GM23338 (cell line): Measurements from ENCODE around the gene PAX5. TPM values are rescaled to one million over a fixed set of nuclear protein-coding genes. Genes with fewer than 3 reads are reported as not detected.

Experiments used
- ATAC-seq: fragments of 200-7000 bp; cut with Tn5 transposase; 3 replicates; pipeline ENCODE4 v1.9.1; 2020
- DNase-seq: peaks from one replicate; pipeline ENCODE4 v3.0.0-alpha.2; 2015; ENCODE audit warnings: low spot score
- H2AFZ ChIP-seq: fragments of 200-600 bp; sonication (generic); 2 replicates; pipeline ENCODE4 v1.8.0; 2016; ENCODE audit warnings: antibody characterized with exemption, mild to moderate bottlenecking, moderate library complexity
- H3F3A ChIP-seq: fragments of 200-600 bp; sonication (generic); replicated peaks from 2 replicates; pipeline ENCODE4 v1.8.0; 2017; ENCODE audit warnings: antibody characterized with exemption, mixed run types, low read depth
- H3K27ac ChIP-seq: fragments of 200-600 bp; sonication (generic); 2 replicates; pipeline ENCODE4 v1.6.1; 2016; ENCODE audit warnings: low read depth
- H3K27me3 ChIP-seq: fragments of 200-600 bp; sonication (generic); 2 replicates; pipeline ENCODE4 v1.8.0; 2016; ENCODE audit warnings: mild to moderate bottlenecking, mixed run types, moderate library complexity; ENCODE audit not compliant: insufficient read depth
- H3K36me3 ChIP-seq: fragments of 200-600 bp; sonication (generic); 2 replicates; pipeline ENCODE4 v1.8.0; 2016; ENCODE audit warnings: mild to moderate bottlenecking; ENCODE audit not compliant: insufficient read depth
- H3K4me1 ChIP-seq: fragments of 200-600 bp; sonication (generic); 2 replicates; pipeline ENCODE4 v1.8.0; 2016; ENCODE audit warnings: mild to moderate bottlenecking, moderate library complexity; ENCODE audit not compliant: insufficient read depth
- H3K4me2 ChIP-seq: fragments of 200-600 bp; sonication (generic); 2 replicates; pipeline ENCODE4 v1.7.1; 2017; ENCODE audit warnings: mixed run types
- H3K4me3 ChIP-seq: fragments of 200-600 bp; sonication (generic); 2 replicates; pipeline ENCODE4 v1.6.1; 2016; ENCODE audit warnings: mixed run types
- H3K79me2 ChIP-seq: fragments of 200-600 bp; sonication (generic); replicated peaks from 2 replicates; pipeline ENCODE4 v1.8.0; 2017; ENCODE audit warnings: mild to moderate bottlenecking; ENCODE audit not compliant: insufficient read depth
- H3K9me2 ChIP-seq: fragments of 200-600 bp; sonication (generic); 2 replicates; pipeline ENCODE4 v1.8.0; 2017; ENCODE audit not compliant: insufficient read depth
- H4K20me1 ChIP-seq: fragments of 200-600 bp; sonication (generic); replicated peaks from 2 replicates; pipeline ENCODE4 v1.8.0; 2017; ENCODE audit warnings: mild to moderate bottlenecking; ENCODE audit not compliant: insufficient read depth
- H3K27ac Mint-ChIP-seq: 2 replicates; pipeline ENCODE4 v1.8.0; 2020; ENCODE audit warnings: inconsistent platforms, mild to moderate bottlenecking, moderate library complexity, mixed read lengths
- H3K27me3 Mint-ChIP-seq: 3 replicates; pipeline ENCODE4 v1.8.0; 2022; ENCODE audit warnings: low read depth, mild to moderate bottlenecking, moderate library complexity, mixed read lengths, inconsistent platforms; ENCODE audit not compliant: insufficient read depth, poor library complexity
- H3K36me3 Mint-ChIP-seq: 3 replicates; pipeline ENCODE4 v1.8.0; 2021; ENCODE audit warnings: low read depth, mild to moderate bottlenecking, inconsistent platforms, moderate library complexity, mixed read lengths
- H3K4me1 Mint-ChIP-seq: 3 replicates; pipeline ENCODE4 v1.8.0; 2020; ENCODE audit warnings: mild to moderate bottlenecking, inconsistent platforms, mixed read lengths
- H3K4me3 Mint-ChIP-seq: 3 replicates; pipeline ENCODE4 v1.8.0; 2021; ENCODE audit warnings: moderate library complexity, mild to moderate bottlenecking, inconsistent platforms, mixed read lengths
- H3K9me3 Mint-ChIP-seq: 3 replicates; pipeline ENCODE4 v1.8.0; 2020; ENCODE audit warnings: moderate library complexity, mild to moderate bottlenecking, inconsistent platforms, mixed read lengths
- CREB1 ChIP-seq: fragments of 250-450 bp; sonication (Bioruptor Pico); IDR thresholded peaks from 2 replicates; pipeline ENCODE4 v1.5.0; 2020; ENCODE audit warnings: low read depth, mild to moderate bottlenecking, moderate library complexity
- ETS1 ChIP-seq: IDR thresholded peaks from 2 replicates; pipeline ENCODE4 v1.6.1; 2016; ENCODE audit warnings: antibody characterized with exemption
- EZH2 ChIP-seq: fragments of 200-600 bp; sonication (generic); IDR thresholded peaks from one replicate; pipeline ENCODE4 v1.8.0; 2017; ENCODE audit warnings: antibody characterized with exemption, mild to moderate bottlenecking, low read depth; ENCODE audit not compliant: unreplicated experiment
- EZH2phosphoT487 ChIP-seq: fragments of 200-600 bp; sonication (generic); IDR thresholded peaks from one replicate; pipeline ENCODE4 v1.8.1; 2018; ENCODE audit warnings: antibody characterized with exemption; ENCODE audit not compliant: unreplicated experiment
- JUNB ChIP-seq: IDR thresholded peaks from one replicate; pipeline ENCODE4 v1.6.1; 2016; ENCODE audit warnings: antibody characterized with exemption; ENCODE audit not compliant: unreplicated experiment
- POLR2AphosphoS5 ChIP-seq: IDR thresholded peaks from 2 replicates; pipeline ENCODE4 v1.6.1; 2016; ENCODE audit warnings: antibody characterized with exemption, low read depth
- STAT1 ChIP-seq: IDR thresholded peaks from one replicate; pipeline ENCODE4 v1.6.1; 2016; ENCODE audit warnings: antibody characterized with exemption; ENCODE audit not compliant: unreplicated experiment
- ZNF114 ChIP-seq: fragments of 250-450 bp; sonication (Bioruptor Pico); IDR thresholded peaks from 2 replicates; pipeline ENCODE4 v1.5.0; 2020; ENCODE audit warnings: mild to moderate bottlenecking, moderate library complexity
- ZNF331 ChIP-seq: fragments of 250-450 bp; sonication (Bioruptor Pico); IDR thresholded peaks from 2 replicates; pipeline ENCODE4 v1.5.0; 2020; ENCODE audit warnings: low read depth, mild to moderate bottlenecking, moderate library complexity
- ZNF462 ChIP-seq: fragments of 250-450 bp; sonication (Bioruptor Pico); IDR thresholded peaks from 2 replicates; pipeline ENCODE4 v1.5.0; 2020; ENCODE audit warnings: mild to moderate bottlenecking, moderate library complexity
- polyA plus RNA-seq: library from polyadenylated mRNA; unstranded; fragments of >200 nt; fragmentation: Nextera tagmentation; extraction: Ambion mirVana; gene quantifications from 2 replicates; pipeline ENCODE4 v1.2.1, GENCODE V29; 2016
- total RNA-seq: library from RNA; depleted of rRNA; stranded (reverse); fragments of >200 nt; shearing (Covaris generic); gene quantifications from 2 replicates; pipeline ENCODE4 v1.2.3, GENCODE V29; 2014
- TF ChIP-seq, protein P1 (sequence below), 2 experiments: fragments of 200-600 bp in 1 of 2; sonication (generic) in 1 of 2; conservative IDR thresholded peaks; 2 replicates each; pipeline versions ENCODE4 v1.5.1 to v1.6.1; 2016 to 2017; ENCODE audit warnings: antibody characterized with exemption in 2 of 2, low read depth in 2 of 2, mild to moderate bottlenecking in 2 of 2, moderate library complexity in 1 of 2
- TF ChIP-seq, protein P2 (sequence below): IDR thresholded peaks from one replicate; pipeline ENCODE4 v1.6.1; 2018; ENCODE audit warnings: antibody characterized with exemption; ENCODE audit not compliant: unreplicated experiment

PAX5 gene
- total and polyA plus RNA-seq, 2 experiments from 2014 or later = 0.17 to 0.60 TPM

DNA sequence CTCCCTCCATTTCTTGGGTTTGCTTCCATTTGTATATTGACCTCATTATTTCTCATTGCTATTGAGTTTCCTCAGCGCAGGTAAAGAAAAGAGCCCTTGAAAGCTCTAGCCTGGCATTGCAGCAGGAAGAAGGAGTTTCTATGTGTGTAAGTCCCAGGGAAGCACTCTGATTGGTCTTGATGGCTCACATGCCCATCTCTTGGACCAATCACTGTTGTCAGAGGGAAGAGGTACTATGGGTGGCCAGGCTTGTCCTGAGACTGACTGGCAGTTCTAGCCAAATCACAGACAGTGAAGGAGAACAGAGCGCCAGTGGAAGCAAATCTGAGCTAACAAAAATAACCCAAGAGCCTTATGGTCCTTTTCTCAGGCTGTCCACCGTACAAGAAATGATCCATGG, 219.0 kb downstream of the PAX5 start:
- TF ChIP-seq, protein P1, sequence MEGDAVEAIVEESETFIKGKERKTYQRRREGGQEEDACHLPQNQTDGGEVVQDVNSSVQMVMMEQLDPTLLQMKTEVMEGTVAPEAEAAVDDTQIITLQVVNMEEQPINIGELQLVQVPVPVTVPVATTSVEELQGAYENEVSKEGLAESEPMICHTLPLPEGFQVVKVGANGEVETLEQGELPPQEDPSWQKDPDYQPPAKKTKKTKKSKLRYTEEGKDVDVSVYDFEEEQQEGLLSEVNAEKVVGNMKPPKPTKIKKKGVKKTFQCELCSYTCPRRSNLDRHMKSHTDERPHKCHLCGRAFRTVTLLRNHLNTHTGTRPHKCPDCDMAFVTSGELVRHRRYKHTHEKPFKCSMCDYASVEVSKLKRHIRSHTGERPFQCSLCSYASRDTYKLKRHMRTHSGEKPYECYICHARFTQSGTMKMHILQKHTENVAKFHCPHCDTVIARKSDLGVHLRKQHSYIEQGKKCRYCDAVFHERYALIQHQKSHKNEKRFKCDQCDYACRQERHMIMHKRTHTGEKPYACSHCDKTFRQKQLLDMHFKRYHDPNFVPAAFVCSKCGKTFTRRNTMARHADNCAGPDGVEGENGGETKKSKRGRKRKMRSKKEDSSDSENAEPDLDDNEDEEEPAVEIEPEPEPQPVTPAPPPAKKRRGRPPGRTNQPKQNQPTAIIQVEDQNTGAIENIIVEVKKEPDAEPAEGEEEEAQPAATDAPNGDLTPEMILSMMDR (conservative IDR thresholded peaks at IDR 0.05; ENCODE audit: low read depth in 2 of 2) = no peak
- TF ChIP-seq, protein P2, sequence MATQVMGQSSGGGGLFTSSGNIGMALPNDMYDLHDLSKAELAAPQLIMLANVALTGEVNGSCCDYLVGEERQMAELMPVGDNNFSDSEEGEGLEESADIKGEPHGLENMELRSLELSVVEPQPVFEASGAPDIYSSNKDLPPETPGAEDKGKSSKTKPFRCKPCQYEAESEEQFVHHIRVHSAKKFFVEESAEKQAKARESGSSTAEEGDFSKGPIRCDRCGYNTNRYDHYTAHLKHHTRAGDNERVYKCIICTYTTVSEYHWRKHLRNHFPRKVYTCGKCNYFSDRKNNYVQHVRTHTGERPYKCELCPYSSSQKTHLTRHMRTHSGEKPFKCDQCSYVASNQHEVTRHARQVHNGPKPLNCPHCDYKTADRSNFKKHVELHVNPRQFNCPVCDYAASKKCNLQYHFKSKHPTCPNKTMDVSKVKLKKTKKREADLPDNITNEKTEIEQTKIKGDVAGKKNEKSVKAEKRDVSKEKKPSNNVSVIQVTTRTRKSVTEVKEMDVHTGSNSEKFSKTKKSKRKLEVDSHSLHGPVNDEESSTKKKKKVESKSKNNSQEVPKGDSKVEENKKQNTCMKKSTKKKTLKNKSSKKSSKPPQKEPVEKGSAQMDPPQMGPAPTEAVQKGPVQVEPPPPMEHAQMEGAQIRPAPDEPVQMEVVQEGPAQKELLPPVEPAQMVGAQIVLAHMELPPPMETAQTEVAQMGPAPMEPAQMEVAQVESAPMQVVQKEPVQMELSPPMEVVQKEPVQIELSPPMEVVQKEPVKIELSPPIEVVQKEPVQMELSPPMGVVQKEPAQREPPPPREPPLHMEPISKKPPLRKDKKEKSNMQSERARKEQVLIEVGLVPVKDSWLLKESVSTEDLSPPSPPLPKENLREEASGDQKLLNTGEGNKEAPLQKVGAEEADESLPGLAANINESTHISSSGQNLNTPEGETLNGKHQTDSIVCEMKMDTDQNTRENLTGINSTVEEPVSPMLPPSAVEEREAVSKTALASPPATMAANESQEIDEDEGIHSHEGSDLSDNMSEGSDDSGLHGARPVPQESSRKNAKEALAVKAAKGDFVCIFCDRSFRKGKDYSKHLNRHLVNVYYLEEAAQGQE = no peak
- TF ChIP-seq CREB1 = no peak
- no peak for TF ChIP-seq JUNB
- TF ChIP-seq ETS1 = no peak
- no peak for TF ChIP-seq POLR2AphosphoS5
- no peak for TF ChIP-seq EZH2
- no peak for TF ChIP-seq EZH2phosphoT487
- no peak for TF ChIP-seq ZNF331 (CRISPR knock-in tag)
- TF ChIP-seq STAT1 = no peak
- no peak for TF ChIP-seq ZNF114
- no peak for TF ChIP-seq ZNF462 (CRISPR knock-in tag)
- Mint-ChIP-seq H3K27ac (no peak overlapping the region), H3K27me3 (peaks cover 14% of the 10 kb centered on the region), H3K9me3 (no peaks in the 10 kb centered on the region), H3K36me3 (no peaks in the 10 kb centered on the region), H3K4me3 (no peak overlapping the region), H3K4me1 (peaks cover 17% of the 10 kb centered on the region)
- Histone ChIP-seq H3F3A (no peaks in the 10 kb centered on the region), H2AFZ (no peak overlapping the region), H3K79me2 (no peaks in the 10 kb centered on the region), H4K20me1 (no peaks in the 10 kb centered on the region), H3K4me2 (no peak overlapping the region), H3K4me1 (peaks cover 8% of the 10 kb centered on the region; the same call in 1 of the 2 replicates), H3K36me3 (no peaks in the 10 kb centered on the region), H3K9me2 (no peaks in the 10 kb centered on the region), H3K4me3 (no peak overlapping the region), H3K27me3 (peaks cover 31% of the 10 kb centered on the region), H3K27ac (no peak overlapping the region)
- ATAC-seq = no peak
- DNase-seq = no peak
